A673 (cell line): ENCODE measurements around the gene RBMS2.

Experiments used
- CTCF ChIP-seq: fragments of 300-800, 200-600 bp; sonication (generic); conservative IDR thresholded peaks from 2 replicates; pipeline ENCODE4 v1.5.1; 2017; ENCODE audit warnings: low read depth, mild to moderate bottlenecking, antibody characterized with exemption, low read length, moderate library complexity, mixed read lengths
- EZH2 ChIP-seq: fragments of 200-600 bp; sonication (generic); IDR thresholded peaks from 2 replicates; pipeline ENCODE4 v1.6.1; 2017; ENCODE audit warnings: borderline replicate concordance, low read depth, mild to moderate bottlenecking, mixed read lengths, antibody characterized with exemption, low read length; ENCODE audit not compliant: poor library complexity, severe bottlenecking

GRCh38 chr12:56490360-56490759 lies 31.3 kb upstream of the RBMS2 start:
- TF ChIP-seq EZH2 (no peak), CTCF (no peak)
